GM19372 (cell line): ENCODE measurements around the gene ADGRD2.

Source experiments
- ATAC-seq: cut with Tn5 transposase; IDR thresholded peaks from one replicate; pipeline ENCODE4 v1.9.1; 2021; ENCODE audit warnings: mild to moderate bottlenecking, low read depth, moderate library complexity; ENCODE audit not compliant: unreplicated experiment

The ADGRD2 gene

GRCh38 chr9:124456341-124457078 lies 6.3 kb downstream of the ADGRD2 start:
- ATAC-seq: no peak

DNA sequence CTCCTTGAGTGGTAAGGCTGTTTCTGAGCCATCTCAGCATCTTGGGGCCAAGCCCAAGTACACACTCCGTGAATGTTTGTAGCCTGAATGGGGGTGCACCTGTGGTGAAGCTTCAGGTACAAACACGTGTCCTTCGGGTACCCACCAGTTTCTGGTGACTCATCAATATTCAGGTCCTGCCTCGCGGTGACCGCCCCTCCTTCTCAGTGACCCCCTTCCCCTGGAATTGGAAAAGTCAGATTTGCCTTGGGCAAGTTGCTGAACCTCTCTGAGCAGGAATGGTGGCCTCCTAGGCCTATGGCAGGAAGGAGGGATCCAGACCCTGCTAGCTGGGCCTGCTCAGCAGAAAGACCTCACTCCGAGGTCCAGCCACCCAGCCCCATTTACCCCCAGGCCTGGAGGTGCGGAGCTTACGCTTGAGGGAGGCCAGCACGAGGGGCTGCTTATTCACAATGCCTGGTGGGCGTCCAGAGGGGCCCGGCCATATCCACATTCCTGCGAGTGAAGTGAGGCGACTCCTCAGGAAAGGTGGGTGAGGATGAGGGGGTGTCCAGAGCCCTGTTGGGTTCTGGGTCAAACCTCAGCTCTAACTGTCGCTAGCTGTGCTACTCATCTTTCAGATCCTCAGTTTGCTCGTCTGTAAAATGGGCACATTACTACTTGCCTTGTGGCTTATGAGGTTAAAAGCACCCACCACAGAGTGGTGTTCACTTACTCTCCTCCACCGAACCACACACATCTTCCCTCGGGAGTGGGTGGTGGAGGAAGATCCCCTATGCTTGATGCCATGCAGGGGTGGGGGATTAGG lies 7.0 kb downstream of the ADGRD2 start:
- ATAC-seq: no peak

GRCh38 chr9:124457887-124458431 lies 7.7 kb downstream of the ADGRD2 start:
- ATAC-seq: no peak

- no peak for ATAC-seq
Observed at GRCh38 chr9:124458441-124458840, 8.2 kb downstream of the ADGRD2 start.

DNA sequence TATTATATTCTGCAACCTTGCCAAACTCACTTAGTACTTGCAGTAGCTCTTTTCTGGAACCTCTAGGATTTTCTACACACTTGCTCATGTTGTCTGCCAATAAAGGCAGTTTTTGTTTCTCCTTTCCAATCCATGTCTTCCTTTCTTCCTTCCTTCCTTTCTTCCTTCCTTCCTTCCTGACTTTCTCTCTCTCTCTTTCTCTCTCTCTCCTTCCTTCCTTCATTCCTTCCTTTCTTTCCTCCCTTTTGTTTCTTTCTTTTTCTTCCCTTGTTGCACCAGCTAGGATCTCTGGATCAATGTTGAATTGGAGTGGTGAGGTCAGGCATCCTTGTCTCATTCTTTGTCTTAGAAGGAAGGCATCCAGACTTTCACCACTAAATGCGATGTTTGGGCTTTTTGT lies 12.5 kb downstream of the ADGRD2 start:
- ATAC-seq: no peak

GRCh38 chr9:124465736-124466135 lies 15.5 kb downstream of the ADGRD2 start:
- no peak for ATAC-seq

DNA sequence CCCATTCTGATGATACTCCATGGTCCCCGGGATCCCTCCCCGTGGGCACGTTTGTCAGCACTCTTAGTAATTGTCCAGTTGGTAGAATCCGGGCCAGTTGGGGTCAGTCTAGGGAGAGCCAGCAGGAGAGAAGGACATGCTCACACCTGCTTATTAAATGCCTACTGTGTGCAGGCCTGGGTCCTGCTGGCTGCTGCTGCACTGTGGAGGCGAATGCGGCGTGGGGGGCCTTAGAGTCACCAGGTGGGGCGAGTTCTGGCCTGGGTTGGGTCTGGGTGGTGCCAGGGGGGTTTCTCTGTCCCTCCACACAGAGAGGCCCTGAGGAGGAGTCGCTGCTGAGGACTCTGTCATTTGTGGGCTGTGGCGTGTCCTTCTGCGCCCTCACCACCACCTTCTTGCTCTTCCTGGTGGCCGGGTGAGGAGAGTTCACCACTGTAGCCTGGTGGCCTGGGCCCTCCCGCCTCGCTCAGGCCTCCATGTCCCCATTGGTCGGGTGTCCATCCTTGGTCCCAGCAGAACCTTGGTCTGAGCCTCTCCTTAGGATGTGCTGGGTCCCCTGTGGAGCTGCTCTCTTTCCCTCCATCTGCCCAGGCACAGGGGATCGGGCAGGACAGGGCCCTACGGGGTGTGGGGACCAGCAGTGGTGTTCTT lies 17.3 kb downstream of the ADGRD2 start:
- ATAC-seq: no peak

DNA sequence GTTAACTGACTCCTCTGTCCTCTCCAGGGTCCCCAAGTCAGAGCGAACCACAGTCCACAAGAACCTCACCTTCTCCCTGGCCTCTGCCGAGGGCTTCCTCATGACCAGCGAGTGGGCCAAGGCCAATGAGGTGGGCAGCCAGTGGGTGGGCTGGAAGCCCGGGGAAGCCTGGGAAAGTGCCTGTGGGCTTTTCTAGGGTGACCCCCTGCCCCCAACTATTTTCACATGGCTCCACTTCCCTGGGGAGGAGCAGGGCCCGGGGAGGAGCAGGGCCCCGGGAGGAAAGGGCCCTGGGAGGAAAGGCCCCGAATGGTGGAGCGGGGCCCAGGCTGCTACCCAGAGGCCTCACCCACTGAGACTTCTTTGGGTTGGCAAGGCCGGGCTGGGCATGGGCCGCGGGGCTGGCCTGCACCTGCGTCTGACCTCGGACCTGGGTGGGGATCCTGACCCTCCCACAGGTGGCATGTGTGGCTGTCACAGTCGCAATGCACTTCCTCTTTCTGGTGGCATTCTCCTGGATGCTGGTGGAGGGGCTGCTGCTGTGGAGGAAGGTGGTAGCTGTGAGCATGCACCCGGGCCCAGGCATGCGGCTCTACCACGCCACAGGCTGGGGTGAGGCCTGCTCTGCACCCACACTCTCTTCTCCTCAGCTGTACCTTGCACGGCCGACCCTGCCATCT lies 17.9 kb downstream of the ADGRD2 start:
- ATAC-seq: no peak

GRCh38 chr9:124469011-124469832 lies 19.0 kb downstream of the ADGRD2 start:
- ATAC-seq: no peak

GRCh38 chr9:124470306-124470705 lies 20.1 kb downstream of the ADGRD2 start:
- ATAC-seq: no peak

DNA sequence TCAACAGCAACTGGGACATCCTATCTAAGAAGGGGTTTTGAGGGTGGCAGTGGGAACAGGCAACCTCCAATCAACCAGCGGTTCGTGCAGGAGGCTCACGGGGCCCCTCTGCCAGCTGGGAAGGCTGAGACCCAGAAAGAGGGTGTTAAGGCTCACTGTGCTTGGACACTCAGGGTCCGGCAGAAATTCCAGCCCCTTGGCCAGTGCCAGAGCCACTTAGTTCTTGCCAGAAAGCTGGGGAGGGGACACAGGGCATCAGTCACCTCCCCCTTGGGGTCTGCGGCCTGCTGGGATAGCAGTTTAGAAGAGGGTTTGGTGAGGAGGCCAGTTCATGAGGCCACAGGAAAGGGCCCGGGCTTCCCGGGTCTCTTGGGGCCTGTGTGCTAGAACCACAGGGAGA lies 20.5 kb downstream of the ADGRD2 start:
- no peak for ATAC-seq

- no peak for ATAC-seq
Observed at GRCh38 chr9:124471761-124472160, 21.5 kb downstream of the ADGRD2 start.

- no peak for ATAC-seq
Observed at GRCh38 chr9:124472770-124473169, 22.5 kb downstream of the ADGRD2 start.

DNA sequence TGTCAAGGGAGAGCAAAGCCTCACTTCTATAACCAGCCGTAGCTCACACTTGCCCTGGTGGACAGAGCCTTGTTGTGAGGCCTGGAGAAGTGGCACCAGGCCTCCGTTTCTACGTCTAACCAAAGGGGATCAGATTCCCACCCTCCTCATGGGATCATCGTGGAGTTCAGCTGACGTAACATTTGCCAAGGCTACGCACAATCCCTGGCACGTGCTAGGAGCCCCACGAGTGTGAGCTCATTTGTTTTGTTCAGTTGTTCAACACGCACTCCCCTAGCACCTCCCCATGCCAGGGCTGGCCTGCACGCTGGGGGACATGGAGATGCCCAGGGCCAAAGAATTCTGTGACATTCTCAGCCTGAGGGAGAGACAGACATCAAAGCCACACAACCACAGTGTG lies 23.1 kb downstream of the ADGRD2 start:
- no peak for ATAC-seq

DNA sequence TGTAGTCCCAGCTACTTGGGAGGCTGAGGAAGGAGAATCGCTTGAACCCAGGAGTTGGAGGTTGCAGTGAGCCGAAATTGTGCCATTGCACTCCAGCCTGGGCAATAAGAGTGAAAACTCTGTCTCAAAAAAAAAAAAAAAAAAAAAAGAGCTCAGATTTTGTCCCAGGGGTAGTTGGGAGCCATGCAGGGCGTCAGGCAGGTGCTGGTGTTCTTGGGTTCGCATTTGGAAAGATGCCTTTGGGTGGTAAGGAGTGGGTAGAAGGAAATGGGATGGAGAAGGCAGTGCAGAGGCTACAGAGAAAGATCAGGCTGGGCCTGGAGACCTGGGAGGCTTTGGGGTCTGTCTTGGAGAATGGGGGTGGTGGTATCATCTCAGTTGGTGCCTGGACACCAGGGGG lies 23.9 kb downstream of the ADGRD2 start:
- ATAC-seq: no peak

DNA sequence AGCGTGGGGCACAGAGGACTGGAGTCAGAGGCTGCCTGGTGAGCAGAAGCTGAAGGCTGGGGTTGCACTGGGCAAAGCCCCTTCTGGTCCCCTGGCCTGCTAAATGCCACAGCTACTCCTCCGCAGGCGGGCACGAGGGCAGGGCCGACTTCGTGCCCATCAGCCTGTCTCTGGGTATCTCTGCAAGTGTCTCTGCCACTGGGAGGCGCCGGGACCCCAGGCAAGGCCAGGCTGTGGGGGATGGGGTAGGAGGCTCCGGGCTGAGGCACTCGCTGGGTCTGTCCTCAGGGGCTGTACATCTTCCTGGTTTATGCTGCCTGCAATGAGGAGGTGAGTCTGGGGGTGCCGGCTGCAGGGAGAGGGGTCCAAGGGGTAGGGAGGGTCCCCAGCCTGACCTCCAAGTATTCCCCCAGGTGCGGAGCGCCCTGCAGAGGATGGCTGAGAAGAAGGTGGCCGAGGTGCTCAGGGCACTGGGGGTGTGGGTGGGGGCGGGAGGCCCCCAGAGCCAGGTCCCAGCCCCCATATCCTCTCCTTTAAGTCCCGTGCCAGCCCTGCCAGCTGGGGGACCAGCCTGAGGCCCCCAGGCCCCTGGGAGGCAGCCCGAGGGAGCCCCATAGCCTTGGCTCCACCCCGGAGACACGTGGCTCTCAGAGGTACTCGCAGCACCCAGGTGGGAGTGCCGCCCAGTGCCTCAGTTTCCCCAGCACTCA lies 25.1 kb downstream of the ADGRD2 start:
- ATAC-seq: no peak

DNA sequence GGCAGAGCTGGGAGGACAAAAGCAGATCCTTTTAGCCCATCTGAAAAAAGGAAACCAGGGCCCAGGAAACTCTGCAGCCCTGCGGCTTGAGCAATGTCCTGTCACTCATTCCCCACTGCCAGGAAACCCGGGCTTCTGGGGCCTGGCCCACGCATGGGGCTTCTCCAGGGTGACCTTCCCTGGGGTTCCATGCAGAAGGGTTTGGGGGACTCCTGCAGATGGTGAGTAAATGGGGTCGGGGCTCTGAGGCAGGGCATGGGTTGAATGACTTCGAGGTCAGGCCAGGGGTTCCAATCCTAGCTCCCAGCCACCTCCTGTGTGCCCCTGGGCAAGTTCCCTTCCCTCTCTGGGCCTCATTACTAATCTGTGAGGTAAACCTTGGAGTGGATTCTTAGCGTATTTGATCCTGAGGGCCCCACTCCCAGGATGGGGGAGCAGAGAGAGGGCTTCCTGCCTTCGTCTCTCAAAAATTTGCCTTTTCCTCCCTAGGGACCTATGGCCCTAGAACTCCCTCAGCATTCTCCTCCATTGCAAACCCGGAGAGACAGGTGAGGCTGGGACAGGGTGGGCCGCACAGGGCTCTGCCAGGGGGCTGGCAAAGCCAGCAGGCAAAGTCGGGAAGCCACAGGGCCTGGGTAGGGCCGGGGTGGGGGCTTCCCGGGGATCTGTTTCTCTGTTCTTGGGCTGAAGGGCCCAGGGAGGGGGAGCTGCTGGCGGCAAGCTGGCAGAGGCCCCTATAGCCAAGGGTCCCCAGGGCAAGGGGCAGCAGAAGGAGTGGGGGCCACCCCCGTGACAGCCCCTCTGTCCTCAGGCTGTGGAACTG lies 25.8 kb downstream of the ADGRD2 start:
- no peak for ATAC-seq

DNA sequence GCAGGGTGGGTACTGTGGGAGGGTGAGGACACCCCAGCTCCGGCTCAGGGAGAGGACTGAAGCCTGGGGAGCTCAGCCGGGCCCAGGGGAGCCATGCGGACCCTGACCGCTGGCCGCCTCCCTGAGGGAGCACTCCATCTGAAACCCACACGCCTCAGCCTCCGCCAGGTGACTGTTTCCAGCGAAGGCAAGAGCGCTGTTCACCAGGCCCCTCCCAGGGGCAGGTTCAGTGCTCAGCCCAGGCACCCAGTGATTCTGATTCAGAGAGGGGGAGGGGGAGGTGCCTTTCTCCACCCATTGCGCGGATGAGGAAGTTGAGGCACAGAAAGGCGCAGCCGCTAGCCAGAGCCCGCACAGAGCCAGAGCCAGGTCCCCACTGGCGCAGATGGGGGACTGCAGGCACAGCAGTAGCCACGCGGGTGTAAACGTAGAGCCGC lies 27.0 kb downstream of the ADGRD2 start:
- no peak for ATAC-seq
